Osteocyte (in vitro differentiated cells): ENCODE results near the gene ZNF667. TPM values are rescaled to one million over a fixed set of nuclear protein-coding genes. Genes with fewer than 3 reads are reported as not detected.

Experiments used
- DNase-seq: peaks from one replicate; pipeline ENCODE4 v3.0.0; 2021; ENCODE audit warnings: mixed read lengths; ENCODE audit not compliant: unreplicated experiment; ENCODE audit errors: extremely low spot score
- H3K27ac Mint-ChIP-seq: one replicate; pipeline ENCODE4 v1.8.0; 2021; ENCODE audit warnings: mild to moderate bottlenecking, mixed read lengths; ENCODE audit not compliant: unreplicated experiment
- H3K27me3 Mint-ChIP-seq: one replicate; pipeline ENCODE4 v1.8.0; 2021; ENCODE audit warnings: mixed read lengths; ENCODE audit not compliant: unreplicated experiment
- H3K36me3 Mint-ChIP-seq: one replicate; pipeline ENCODE4 v1.8.0; 2021; ENCODE audit warnings: mixed read lengths; ENCODE audit not compliant: unreplicated experiment
- H3K4me1 Mint-ChIP-seq: one replicate; pipeline ENCODE4 v1.8.0; 2021; ENCODE audit warnings: mixed read lengths; ENCODE audit not compliant: unreplicated experiment
- H3K4me3 Mint-ChIP-seq: one replicate; pipeline ENCODE4 v1.8.0; 2021; ENCODE audit warnings: mild to moderate bottlenecking, moderate library complexity, mixed read lengths; ENCODE audit not compliant: unreplicated experiment
- H3K9me3 Mint-ChIP-seq: one replicate; pipeline ENCODE4 v1.8.0; 2021; ENCODE audit warnings: mixed read lengths; ENCODE audit not compliant: unreplicated experiment
- total RNA-seq: library from RNA; stranded (reverse); gene quantifications from 2 replicates; pipeline ENCODE4 v1.2.1, GENCODE V29; 2021
- TF ChIP-seq, protein P1 (sequence below): fragments of 200-600 bp; sonication (generic); IDR thresholded peaks from 2 replicates; pipeline ENCODE4 v1.5.0; 2021; ENCODE audit warnings: antibody characterized with exemption, mild to moderate bottlenecking, moderate library complexity

ZNF667 gene
- total RNA-seq, 1 donor from 2014 or later, result not detected

DNA sequence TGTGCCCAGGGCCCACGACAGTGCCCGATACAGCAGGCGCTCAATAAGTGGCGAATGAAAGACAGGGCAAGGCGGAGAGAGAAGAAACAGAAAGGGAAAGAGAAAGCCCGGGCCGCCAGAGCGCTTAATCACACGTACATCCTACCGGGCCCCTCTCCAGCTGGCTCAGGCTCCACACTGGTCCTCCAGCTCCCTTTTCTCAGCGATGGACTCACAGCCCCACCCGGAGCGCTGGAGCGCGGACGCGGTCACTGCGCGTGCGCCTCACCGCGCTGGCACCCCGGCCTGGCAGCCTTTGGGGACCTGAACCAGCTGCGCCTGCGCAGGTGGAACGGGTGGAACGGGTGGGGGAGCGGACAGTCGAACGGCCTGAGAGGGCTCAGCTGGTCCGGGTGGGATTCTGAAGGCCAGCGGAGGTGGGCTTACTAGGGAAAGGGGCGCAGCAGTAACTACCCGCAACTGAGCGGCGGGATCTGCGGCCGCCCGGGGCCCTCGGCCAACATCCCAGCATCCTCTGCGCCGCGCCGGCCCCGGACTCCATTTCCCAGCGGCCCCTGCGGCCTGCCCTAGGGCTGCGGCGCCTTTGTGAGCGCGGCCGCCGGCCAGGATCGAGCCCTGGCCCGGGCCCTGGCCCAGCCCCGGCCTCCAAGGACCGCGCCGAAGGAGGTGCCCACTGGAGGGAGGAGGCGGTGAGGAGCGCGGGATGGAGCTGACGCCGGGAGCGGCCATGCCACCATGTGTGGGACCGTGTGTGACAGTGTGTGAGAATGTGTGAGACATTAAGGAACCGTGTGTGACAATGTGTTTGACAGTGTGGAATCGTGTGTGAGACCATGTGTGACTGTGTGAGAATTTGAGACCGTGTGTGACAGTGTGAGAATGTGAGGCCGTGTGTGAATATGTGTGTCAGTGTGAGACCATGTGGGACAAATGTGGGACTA, 73.1 kb downstream of the ZNF667 start, which contains the start of gene ZNF583:
TSS of gene ZNF583 (plus strand) at position 569 of the 941 bp plus-strand sequence. CDS start 2,783 bp downstream, outside the sequence.
- no peaks in the 10 kb centered on the region for H3K27me3 Mint-ChIP-seq
- H3K36me3 Mint-ChIP-seq, result peaks cover 72% of the 10 kb centered on the region
- peaks cover 63% of the 10 kb centered on the region for H3K9me3 Mint-ChIP-seq
- TF ChIP-seq, protein P1, sequence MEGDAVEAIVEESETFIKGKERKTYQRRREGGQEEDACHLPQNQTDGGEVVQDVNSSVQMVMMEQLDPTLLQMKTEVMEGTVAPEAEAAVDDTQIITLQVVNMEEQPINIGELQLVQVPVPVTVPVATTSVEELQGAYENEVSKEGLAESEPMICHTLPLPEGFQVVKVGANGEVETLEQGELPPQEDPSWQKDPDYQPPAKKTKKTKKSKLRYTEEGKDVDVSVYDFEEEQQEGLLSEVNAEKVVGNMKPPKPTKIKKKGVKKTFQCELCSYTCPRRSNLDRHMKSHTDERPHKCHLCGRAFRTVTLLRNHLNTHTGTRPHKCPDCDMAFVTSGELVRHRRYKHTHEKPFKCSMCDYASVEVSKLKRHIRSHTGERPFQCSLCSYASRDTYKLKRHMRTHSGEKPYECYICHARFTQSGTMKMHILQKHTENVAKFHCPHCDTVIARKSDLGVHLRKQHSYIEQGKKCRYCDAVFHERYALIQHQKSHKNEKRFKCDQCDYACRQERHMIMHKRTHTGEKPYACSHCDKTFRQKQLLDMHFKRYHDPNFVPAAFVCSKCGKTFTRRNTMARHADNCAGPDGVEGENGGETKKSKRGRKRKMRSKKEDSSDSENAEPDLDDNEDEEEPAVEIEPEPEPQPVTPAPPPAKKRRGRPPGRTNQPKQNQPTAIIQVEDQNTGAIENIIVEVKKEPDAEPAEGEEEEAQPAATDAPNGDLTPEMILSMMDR, result no peak
- peak within 1 kb of the TSS; percentile 87 for H3K27ac Mint-ChIP-seq
- DNase-seq, result peak; percentile 98
- peak within 1 kb of the TSS; percentile 86 for H3K4me3 Mint-ChIP-seq
- H3K4me1 Mint-ChIP-seq, result peaks cover 26% of the 10 kb centered on the region

DNA sequence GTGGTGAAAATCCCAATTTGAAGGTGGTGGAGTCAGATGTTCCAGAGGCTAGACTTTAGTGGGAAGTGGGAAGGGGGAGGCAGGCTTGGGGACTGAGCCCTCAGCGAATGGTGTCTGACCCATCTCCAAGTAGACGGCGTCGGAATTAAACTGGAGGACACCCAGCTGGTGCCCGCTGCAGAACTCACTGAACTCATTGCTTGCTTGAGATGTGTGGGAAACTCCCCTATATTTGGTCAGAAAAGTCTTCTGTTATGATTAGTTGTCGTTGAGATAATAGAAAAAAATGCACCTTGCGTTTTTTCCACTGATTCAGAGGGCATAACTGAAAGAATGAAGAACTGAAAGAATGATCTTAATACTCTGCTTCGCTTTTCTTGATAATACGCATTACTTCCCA, 73.9 kb downstream of the ZNF667 start:
- H3K4me3 Mint-ChIP-seq, result peak overlapping the region; percentile 86
- peaks cover 63% of the 10 kb centered on the region for H3K9me3 Mint-ChIP-seq
- H3K36me3 Mint-ChIP-seq, result peaks cover 72% of the 10 kb centered on the region
- no peaks in the 10 kb centered on the region for H3K27me3 Mint-ChIP-seq
- TF ChIP-seq, protein P1, result no peak
- no peak for DNase-seq
- peaks cover 26% of the 10 kb centered on the region for H3K4me1 Mint-ChIP-seq
- peak overlapping the region; percentile 87 for H3K27ac Mint-ChIP-seq

DNA sequence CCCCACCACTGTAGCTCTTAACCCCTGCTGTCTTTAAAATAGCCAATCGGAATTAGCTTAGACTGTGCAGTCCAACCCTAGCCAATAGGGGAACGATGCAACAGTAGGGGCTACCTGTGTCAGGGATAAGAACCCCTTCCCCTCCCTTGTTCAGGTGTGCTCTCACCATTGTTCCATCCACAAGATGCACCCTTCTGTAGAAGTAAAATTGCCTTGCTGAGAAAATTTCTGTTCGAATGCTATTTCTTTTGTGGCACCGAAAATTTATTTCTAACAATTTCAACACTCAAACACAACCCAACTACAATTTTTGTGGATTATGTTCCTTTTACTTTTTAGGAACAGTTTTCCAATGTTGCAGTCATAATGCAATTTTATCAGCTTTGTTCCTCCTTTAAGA, 76.7 kb downstream of the ZNF667 start:
- Mint-ChIP-seq H3K27ac (no peak overlapping the region), H3K36me3 (peaks cover 70% of the 10 kb centered on the region), H3K27me3 (no peaks in the 10 kb centered on the region), H3K4me3 (no peak overlapping the region), H3K4me1 (peaks cover 26% of the 10 kb centered on the region), H3K9me3 (peaks cover 53% of the 10 kb centered on the region)
- TF ChIP-seq, protein P1, result no peak
- DNase-seq, result no peak

DNA sequence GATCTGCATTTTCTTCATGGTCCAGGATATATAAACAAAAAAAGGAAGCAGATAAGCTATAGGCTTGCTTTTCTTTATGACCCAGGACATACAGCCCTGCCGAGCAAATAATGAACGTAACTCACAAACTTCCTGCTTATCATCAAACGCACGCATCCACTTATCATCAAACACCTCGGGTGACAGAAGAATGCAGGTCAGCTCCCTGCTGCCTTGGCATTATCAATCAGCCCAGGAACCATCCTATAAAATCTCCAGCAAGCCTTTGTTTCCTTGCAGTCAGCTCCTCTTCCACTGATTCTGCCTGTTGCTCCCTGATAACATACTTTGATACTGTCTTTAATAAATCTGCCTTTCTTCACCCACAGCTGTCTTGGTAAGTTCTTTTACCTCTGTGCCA, 78.3 kb downstream of the ZNF667 start:
- TF ChIP-seq, protein P1, result no peak
- no peak for DNase-seq
- Mint-ChIP-seq H3K27me3 (no peaks in the 10 kb centered on the region), H3K9me3 (peaks cover 58% of the 10 kb centered on the region), H3K4me3 (no peak overlapping the region), H3K27ac (no peak overlapping the region), H3K4me1 (peaks cover 14% of the 10 kb centered on the region), H3K36me3 (peaks cover 61% of the 10 kb centered on the region)
